Measurements from ENCODE around the gene KMT2C.

- TF ChIP-seq CTCF (IDR thresholded peaks at IDR 0.05) (no peak), ZFX (IDR thresholded peaks at IDR 0.05; ENCODE audit: borderline replicate concordance) (no peak)
These were observed at the start of gene KMT2C for GRCh38 chr7:152435384-152436110.
